ENCODE measurements around the gene SLFN12L. TPM values are rescaled to one million over a fixed set of nuclear protein-coding genes. Genes with fewer than 3 reads are reported as not detected.

Gene SLFN12L
- total and polyA plus RNA-seq, 9 of the 15 experiments (the other 6 are each of a cell fraction or from before 2014, with no cell fraction given) = 0.04 to 0.31 (median 0.08) TPM; not detected in 3

DNA sequence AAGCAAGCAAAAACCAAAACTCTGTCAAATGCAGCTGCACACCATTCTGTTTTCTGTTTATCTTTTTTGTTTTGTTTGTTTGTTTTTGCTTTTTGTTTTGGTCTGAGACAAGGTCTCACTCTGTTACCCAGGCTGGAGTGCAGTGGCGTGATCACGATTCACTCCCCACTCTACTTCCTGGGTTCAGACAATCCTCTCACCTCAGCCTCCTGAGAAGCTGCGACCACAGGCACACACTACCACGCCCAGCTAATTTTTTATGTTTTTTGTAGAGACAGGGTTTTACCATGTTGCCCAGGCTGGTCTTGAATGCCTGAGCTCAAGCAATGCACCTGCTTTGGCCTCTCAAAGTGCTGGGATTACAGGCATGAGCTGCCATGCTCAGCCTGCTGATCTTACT lies 69.7 kb downstream of the SLFN12L start:
- ChIA-PET POLR2A (no interaction called here), CTCF (ENCODE audit: low intra/inter-chr PET ratio) (no interaction called here)
- no peak overlapping the region for H3K4me2 ChIP-seq (ENCODE audit: insufficient read depth, low read length)
- 0% methylated on average over 4 of the region's 4 CpGs for WGBS (ENCODE audit: insufficient coverage, low coverage, missing lambda C conversion rate)
- FAIRE-seq (no peak), DNase-seq (ENCODE audit: extremely low read depth in 1 of 4, low spot score in 3 of 4) (no peak), ATAC-seq (no peak)
- H3K9me1 ChIP-seq (ENCODE audit: control insufficient read depth, insufficient read depth, low read length) = no peaks in the 10 kb centered on the region
- H3K79me2 ChIP-seq (ENCODE audit: control insufficient read depth, insufficient read depth, low read length) = no peaks in the 10 kb centered on the region
- no peak for TF ChIP-seq NELFE (IDR thresholded peaks at IDR 0.05; ENCODE audit: insufficient read depth, insufficient read length)
- H3K36me3 ChIP-seq (ENCODE audit: control insufficient read depth, insufficient read depth, low read length) = no peaks in the 10 kb centered on the region
- H3K4me1 ChIP-seq (replicated peaks in 1 of 2; ENCODE audit: control insufficient read depth in 2 of 2, insufficient read depth in 2 of 2, low read length in 2 of 2) = no peaks in the 10 kb centered on the region
- no peaks in the 10 kb centered on the region; the same call in 1 of the 2 replicates for H4K20me1 ChIP-seq (replicated peaks; ENCODE audit: control insufficient read depth, insufficient read depth, low read length)
- no peak overlapping the region for H3K27ac ChIP-seq (ENCODE audit: extremely low read depth, low read depth, low read length)
- H3K4me3 ChIP-seq = no peak overlapping the region
- intact Hi-C loops (cut with micrococcal nuclease) = no loop called here
- in situ Hi-C loops (cut with MboI) = no loop called here
- no peak overlapping the region for H3K9ac ChIP-seq (ENCODE audit: insufficient read depth in 1 of 2, low read depth in 2 of 2, low read length in 2 of 2)
- H3K9me3 ChIP-seq (replicated peaks; ENCODE audit: control insufficient read depth, insufficient read depth, low read depth, low read length) = no peaks in the 10 kb centered on the region
- no TSS peak for BruUV-seq (replicated peaks)
- peaks cover 0 to 4% of the 10 kb centered on the region in 2 experiments; a peak in 1 of 5 replicates for H3K27me3 ChIP-seq (ENCODE audit: control insufficient read depth in 2 of 2, insufficient read depth in 2 of 2, low read length in 2 of 2)
- H2AFZ ChIP-seq (ENCODE audit: low read depth, low read length) = no peak overlapping the region

DNA sequence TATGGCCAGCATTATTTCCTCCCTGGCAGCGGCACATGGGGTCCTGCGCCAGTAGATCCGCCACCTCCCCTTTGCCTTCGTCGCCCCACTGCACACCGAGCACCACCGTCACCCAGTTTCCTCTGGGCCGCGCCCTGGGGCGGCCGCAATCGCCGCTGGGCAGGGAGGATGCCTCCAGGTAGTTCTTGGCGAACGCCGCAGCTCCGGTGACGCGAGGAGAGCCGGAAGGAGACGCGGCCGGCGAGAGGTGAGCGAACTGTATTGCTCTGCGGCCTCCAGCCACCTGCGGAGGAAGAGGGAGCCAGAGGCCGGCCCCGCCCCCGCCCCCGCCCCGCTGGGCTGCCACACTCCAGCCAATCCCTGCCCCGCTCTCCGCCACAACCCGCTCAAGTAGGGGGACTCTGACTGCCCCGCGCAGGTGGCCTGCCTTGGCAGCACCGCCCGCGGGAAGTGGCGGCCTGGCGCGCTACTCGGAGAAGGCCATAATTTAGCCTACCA lies 77.1 kb downstream of the SLFN12L start:
- WGBS (ENCODE audit: insufficient coverage, low coverage, missing lambda C conversion rate) = 14% methylated on average over 29 of the region's 44 CpGs
- Histone ChIP-seq H2AFZ (ENCODE audit: low read depth, low read length) (peak overlapping the region; percentile 47; the same call in 1 of the 2 replicates), H3K36me3 (ENCODE audit: control insufficient read depth, insufficient read depth, low read length) (no peaks in the 10 kb centered on the region), H3K4me1 (replicated peaks in 1 of 2; ENCODE audit: control insufficient read depth in 2 of 2, insufficient read depth in 2 of 2, low read length in 2 of 2) (peaks cover 0 to 7% of the 10 kb centered on the region in 2 experiments; a peak in 2 of 5 replicates), H3K4me2 (ENCODE audit: insufficient read depth, low read length) (peak overlapping the region; percentile 33; the same call in 1 of the 2 replicates), H4K20me1 (replicated peaks; ENCODE audit: control insufficient read depth, insufficient read depth, low read length) (no peaks in the 10 kb centered on the region), H3K4me3 (no peak overlapping the region), H3K9me1 (ENCODE audit: control insufficient read depth, insufficient read depth, low read length) (no peaks in the 10 kb centered on the region), H3K79me2 (ENCODE audit: control insufficient read depth, insufficient read depth, low read length) (no peaks in the 10 kb centered on the region), H3K9me3 (replicated peaks; ENCODE audit: control insufficient read depth, insufficient read depth, low read depth, low read length) (no peaks in the 10 kb centered on the region), H3K27ac (ENCODE audit: extremely low read depth, low read depth, low read length) (no peak overlapping the region), H3K27me3 (ENCODE audit: control insufficient read depth in 2 of 2, insufficient read depth in 2 of 2, low read length in 2 of 2) (peaks cover 4 to 8% of the 10 kb centered on the region in 2 experiments; a peak in 3 of 5 replicates), H3K9ac (ENCODE audit: insufficient read depth in 1 of 2, low read depth in 2 of 2, low read length in 2 of 2) (peak overlapping the region in 1 of 2 experiments; percentile 69; a peak in 1 of 4 replicates)
- TF ChIP-seq, protein P1, sequence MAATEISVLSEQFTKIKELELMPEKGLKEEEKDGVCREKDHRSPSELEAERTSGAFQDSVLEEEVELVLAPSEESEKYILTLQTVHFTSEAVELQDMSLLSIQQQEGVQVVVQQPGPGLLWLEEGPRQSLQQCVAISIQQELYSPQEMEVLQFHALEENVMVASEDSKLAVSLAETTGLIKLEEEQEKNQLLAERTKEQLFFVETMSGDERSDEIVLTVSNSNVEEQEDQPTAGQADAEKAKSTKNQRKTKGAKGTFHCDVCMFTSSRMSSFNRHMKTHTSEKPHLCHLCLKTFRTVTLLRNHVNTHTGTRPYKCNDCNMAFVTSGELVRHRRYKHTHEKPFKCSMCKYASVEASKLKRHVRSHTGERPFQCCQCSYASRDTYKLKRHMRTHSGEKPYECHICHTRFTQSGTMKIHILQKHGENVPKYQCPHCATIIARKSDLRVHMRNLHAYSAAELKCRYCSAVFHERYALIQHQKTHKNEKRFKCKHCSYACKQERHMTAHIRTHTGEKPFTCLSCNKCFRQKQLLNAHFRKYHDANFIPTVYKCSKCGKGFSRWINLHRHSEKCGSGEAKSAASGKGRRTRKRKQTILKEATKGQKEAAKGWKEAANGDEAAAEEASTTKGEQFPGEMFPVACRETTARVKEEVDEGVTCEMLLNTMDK (IDR thresholded peaks at IDR 0.05; ENCODE audit: borderline replicate concordance, insufficient read depth, low read depth, low read length, poor library complexity, severe bottlenecking) = peak; percentile 13
- TF ChIP-seq PCBP2 (IDR thresholded peaks at IDR 0.05; ENCODE audit: low read depth, low read length, poor library complexity, severe bottlenecking) = no peak
- TF ChIP-seq, protein P2, sequence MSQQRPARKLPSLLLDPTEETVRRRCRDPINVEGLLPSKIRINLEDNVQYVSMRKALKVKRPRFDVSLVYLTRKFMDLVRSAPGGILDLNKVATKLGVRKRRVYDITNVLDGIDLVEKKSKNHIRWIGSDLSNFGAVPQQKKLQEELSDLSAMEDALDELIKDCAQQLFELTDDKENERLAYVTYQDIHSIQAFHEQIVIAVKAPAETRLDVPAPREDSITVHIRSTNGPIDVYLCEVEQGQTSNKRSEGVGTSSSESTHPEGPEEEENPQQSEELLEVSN (IDR thresholded peaks at IDR 0.05; ENCODE audit: borderline replicate concordance in 1 of 2, extremely low read depth in 1 of 2, insufficient read depth in 1 of 2, insufficient read length in 1 of 2, low read depth in 1 of 2, low read length in 1 of 2, poor library complexity in 1 of 2, severe bottlenecking in 1 of 2) = peak in 1 of 2 experiments; percentile 46
- peak; percentile 35 to 73 (median 57) for DNase-seq (ENCODE audit: extremely low read depth in 1 of 4, low spot score in 3 of 4)
- ChIA-PET POLR2A (no interaction called here), CTCF (ENCODE audit: low intra/inter-chr PET ratio) (no interaction called here)
- BruUV-seq (replicated peaks) = no TSS peak
- in situ Hi-C loops (cut with MboI) (no loop called here), intact Hi-C loops (cut with micrococcal nuclease) (no loop called here)
- FAIRE-seq = no peak
- peak; percentile 95 for ATAC-seq

All from K562 (cell line).